ENCODE results near the gene ENPEP.

Gene ENPEP

GRCh38 chr4:110597582-110597981, 121.6 kb downstream of the ENPEP start:
- no peak for TF ChIP-seq CTCF (IDR thresholded peaks at IDR 0.05)
- Histone ChIP-seq H3K4me3 (ENCODE audit: low read depth in 1 of 2, low read length in 1 of 2) (no peak overlapping the region), H3K9me3 (no peaks in the 10 kb centered on the region), H3K27me3 (peaks cover 8% of the 10 kb centered on the region), H3K27ac (no peak overlapping the region), H3K36me3 (no peaks in the 10 kb centered on the region), H3K4me1 (ENCODE audit: control insufficient read depth in 1 of 2, insufficient read depth in 1 of 2, low read depth in 1 of 2, low read length in 1 of 2) (no peaks in the 10 kb centered on the region)

- Histone ChIP-seq H3K27ac (no peak overlapping the region), H3K36me3 (no peaks in the 10 kb centered on the region), H3K9me3 (no peaks in the 10 kb centered on the region), H3K27me3 (peaks cover 34% of the 10 kb centered on the region), H3K4me1 (ENCODE audit: control insufficient read depth in 1 of 2, insufficient read depth in 1 of 2, low read depth in 1 of 2, low read length in 1 of 2) (no peaks in the 10 kb centered on the region), H3K4me3 (ENCODE audit: low read depth in 1 of 2, low read length in 1 of 2) (no peak overlapping the region)
- TF ChIP-seq CTCF (IDR thresholded peaks at IDR 0.05) = no peak
Observed at GRCh38 chr4:110602061-110602460, 126.1 kb downstream of the ENPEP start.

GRCh38 chr4:110605077-110605476, 129.1 kb downstream of the ENPEP start:
- Histone ChIP-seq H3K36me3 (no peaks in the 10 kb centered on the region), H3K9me3 (no peaks in the 10 kb centered on the region)
- no peak for TF ChIP-seq CTCF (IDR thresholded peaks at IDR 0.05)

GRCh38 chr4:110609044-110609750, 133.2 kb downstream of the ENPEP start:
- H3K9me3 ChIP-seq = no peaks in the 10 kb centered on the region
- peaks cover 80% of the 10 kb centered on the region for H3K27me3 ChIP-seq
- H3K36me3 ChIP-seq = no peaks in the 10 kb centered on the region
- no peak overlapping the region for H3K4me3 ChIP-seq (ENCODE audit: low read depth in 1 of 2, low read length in 1 of 2)
- H3K27ac ChIP-seq = no peak overlapping the region
- no peaks in the 10 kb centered on the region for H3K4me1 ChIP-seq (ENCODE audit: control insufficient read depth in 1 of 2, insufficient read depth in 1 of 2, low read depth in 1 of 2, low read length in 1 of 2)
- TF ChIP-seq CTCF (IDR thresholded peaks at IDR 0.05) = no peak

More at GRCh38 chr4:110605077-110605476, 129.1 kb downstream of the ENPEP start:
- Histone ChIP-seq H3K27ac (no peak overlapping the region), H3K4me3 (ENCODE audit: low read depth in 1 of 2, low read length in 1 of 2) (no peak overlapping the region), H3K4me1 (ENCODE audit: control insufficient read depth in 1 of 2, insufficient read depth in 1 of 2, low read depth in 1 of 2, low read length in 1 of 2) (no peaks in the 10 kb centered on the region), H3K27me3 (peaks cover 61% of the 10 kb centered on the region)

- no peak overlapping the region for H3K27ac ChIP-seq
- no peak overlapping the region for H3K4me3 ChIP-seq (ENCODE audit: low read depth in 1 of 2, low read length in 1 of 2)
- H3K27me3 ChIP-seq = peaks cover 84% of the 10 kb centered on the region
- no peaks in the 10 kb centered on the region for H3K36me3 ChIP-seq
- peaks cover 6% of the 10 kb centered on the region for H3K9me3 ChIP-seq
- H3K4me1 ChIP-seq (ENCODE audit: control insufficient read depth in 1 of 2, insufficient read depth in 1 of 2, low read depth in 1 of 2, low read length in 1 of 2) = no peaks in the 10 kb centered on the region
- TF ChIP-seq CTCF (IDR thresholded peaks at IDR 0.05) = no peak
Observed at GRCh38 chr4:110610620-110610939, 134.6 kb downstream of the ENPEP start.
